ENCODE data around the gene BTBD2. TPM values are rescaled to one million over a fixed set of nuclear protein-coding genes. Genes with fewer than 3 reads are reported as not detected.

BTBD2 gene
- total and polyA plus RNA-seq, 2 of the 13 experiments (the other 11 are each of a cell fraction or from before 2014, with no cell fraction given): 28.1 to 45.3 TPM

- TF ChIP-seq, protein P1, sequence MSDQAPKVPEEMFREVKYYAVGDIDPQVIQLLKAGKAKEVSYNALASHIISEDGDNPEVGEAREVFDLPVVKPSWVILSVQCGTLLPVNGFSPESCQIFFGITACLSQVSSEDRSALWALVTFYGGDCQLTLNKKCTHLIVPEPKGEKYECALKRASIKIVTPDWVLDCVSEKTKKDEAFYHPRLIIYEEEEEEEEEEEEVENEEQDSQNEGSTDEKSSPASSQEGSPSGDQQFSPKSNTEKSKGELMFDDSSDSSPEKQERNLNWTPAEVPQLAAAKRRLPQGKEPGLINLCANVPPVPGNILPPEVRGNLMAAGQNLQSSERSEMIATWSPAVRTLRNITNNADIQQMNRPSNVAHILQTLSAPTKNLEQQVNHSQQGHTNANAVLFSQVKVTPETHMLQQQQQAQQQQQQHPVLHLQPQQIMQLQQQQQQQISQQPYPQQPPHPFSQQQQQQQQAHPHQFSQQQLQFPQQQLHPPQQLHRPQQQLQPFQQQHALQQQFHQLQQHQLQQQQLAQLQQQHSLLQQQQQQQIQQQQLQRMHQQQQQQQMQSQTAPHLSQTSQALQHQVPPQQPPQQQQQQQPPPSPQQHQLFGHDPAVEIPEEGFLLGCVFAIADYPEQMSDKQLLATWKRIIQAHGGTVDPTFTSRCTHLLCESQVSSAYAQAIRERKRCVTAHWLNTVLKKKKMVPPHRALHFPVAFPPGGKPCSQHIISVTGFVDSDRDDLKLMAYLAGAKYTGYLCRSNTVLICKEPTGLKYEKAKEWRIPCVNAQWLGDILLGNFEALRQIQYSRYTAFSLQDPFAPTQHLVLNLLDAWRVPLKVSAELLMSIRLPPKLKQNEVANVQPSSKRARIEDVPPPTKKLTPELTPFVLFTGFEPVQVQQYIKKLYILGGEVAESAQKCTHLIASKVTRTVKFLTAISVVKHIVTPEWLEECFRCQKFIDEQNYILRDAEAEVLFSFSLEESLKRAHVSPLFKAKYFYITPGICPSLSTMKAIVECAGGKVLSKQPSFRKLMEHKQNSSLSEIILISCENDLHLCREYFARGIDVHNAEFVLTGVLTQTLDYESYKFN (CRISPR knock-in tag; conservative IDR thresholded peaks at IDR 0.05): peak; percentile 72
- TF ChIP-seq ZNF484 (CRISPR knock-in tag; IDR thresholded peaks at IDR 0.05; ENCODE audit: borderline replicate concordance, low read depth) (no peak), EHMT2 (IDR thresholded peaks at IDR 0.05; ENCODE audit: borderline replicate concordance, low read depth, low read length) (no peak), TCF7 (IDR thresholded peaks at IDR 0.05; ENCODE audit: low read depth) (0 out of 2 replicates have a peak, but pooled peaks have one; percentile 36), TARDBP (CRISPR knock-in tag; IDR thresholded peaks at IDR 0.05) (peak; percentile 86), ZNF749 (CRISPR knock-in tag; IDR thresholded peaks at IDR 0.05; ENCODE audit: borderline replicate concordance) (no peak; the same call in 1 of the 2 replicates), ZNF407 (CRISPR knock-in tag; IDR thresholded peaks at IDR 0.05; ENCODE audit: not compliant biosample characterization) (peak; percentile 33), KDM1A (CRISPR knock-in tag; IDR thresholded peaks at IDR 0.05) (no peak), TBL1XR1 (IDR thresholded peaks at IDR 0.05; ENCODE audit: borderline replicate concordance, low read length, partially characterized antibody) (no peak), RNF219 (CRISPR knock-in tag; IDR thresholded peaks at IDR 0.05) (no peak; the same call in 1 of the 2 replicates), ZSCAN5A (CRISPR knock-in tag; IDR thresholded peaks at IDR 0.05; ENCODE audit: borderline replicate concordance) (no peak)
Observed at GRCh38 chr19:2059422-2060201, 44.1 kb upstream of the BTBD2 start (continued).

Measured in HepG2 (cell line).